IgD-negative memory B cell (primary cell): ENCODE results near the gene MCTP1. TPM values are rescaled to one million over a fixed set of nuclear protein-coding genes. Genes with fewer than 3 reads are reported as not detected.

Experiments used
- H3K27ac Mint-ChIP-seq, 3 donors: one replicate each; pipeline ENCODE4 v1.8.0; 2020 to 2022; ENCODE audit warnings: mild to moderate bottlenecking in 3 of 3, mixed read lengths in 3 of 3, moderate library complexity in 1 of 3
- H3K27me3 Mint-ChIP-seq: one replicate; pipeline ENCODE4 v1.8.0; 2021; ENCODE audit warnings: mixed read lengths
- H3K36me3 Mint-ChIP-seq: one replicate; pipeline ENCODE4 v1.8.0; 2020; ENCODE audit warnings: mild to moderate bottlenecking, mixed read lengths
- H3K4me1 Mint-ChIP-seq, 3 donors: one replicate each; pipeline ENCODE4 v1.8.0; 2020 to 2022; ENCODE audit warnings: mixed read lengths in 3 of 3, mild to moderate bottlenecking in 1 of 3
- H3K4me3 Mint-ChIP-seq, 4 donors: one replicate each; pipeline ENCODE4 v1.8.0; 2020 to 2022; ENCODE audit warnings: mild to moderate bottlenecking in 4 of 4, mixed read lengths in 4 of 4, moderate library complexity in 3 of 4
- H3K9me3 Mint-ChIP-seq, 3 donors: one replicate each; pipeline ENCODE4 v1.8.0; 2020 to 2021; ENCODE audit warnings: mixed read lengths in 3 of 3, mild to moderate bottlenecking in 1 of 3
- polyA plus RNA-seq: library from polyadenylated mRNA; unstranded; fragments of 300-500 nt; fragmentation: Illumina TruSeq; gene quantifications from one replicate; pipeline ENCODE4 v1.2.3, GENCODE V29; 2021

Gene MCTP1
- polyA plus RNA-seq, 1 donor from 2014 or later: 2.6 TPM

GRCh38 chr5:95100551-95100950 lies 184.3 kb downstream of the MCTP1 start:
- Mint-ChIP-seq H3K36me3 (peaks cover 3% of the 10 kb centered on the region), H3K27ac (no peak overlapping the region), H3K9me3 (no peaks in the 10 kb centered on the region), H3K27me3 (no peaks in the 10 kb centered on the region), H3K4me3 (no peak overlapping the region), H3K4me1 (no peaks in the 10 kb centered on the region)

- Mint-ChIP-seq H3K4me3 (no peak overlapping the region), H3K9me3 (no peaks in the 10 kb centered on the region), H3K4me1 (peaks cover 0 to under 1% (median 0%) of the 10 kb centered on the region in 3 donors), H3K36me3 (peaks cover 4% of the 10 kb centered on the region), H3K27me3 (no peaks in the 10 kb centered on the region), H3K27ac (no peak overlapping the region)
These were observed 186.9 kb downstream of the MCTP1 start for GRCh38 chr5:95098012-95098411.

GRCh38 chr5:95093211-95093610 lies 191.7 kb downstream of the MCTP1 start:
- Mint-ChIP-seq H3K27me3 (peaks cover 1% of the 10 kb centered on the region), H3K4me3 (no peak overlapping the region), H3K36me3 (peaks cover 4% of the 10 kb centered on the region), H3K27ac (no peak overlapping the region), H3K4me1 (peaks cover 0 to 2% (median under 1%) of the 10 kb centered on the region in 3 donors), H3K9me3 (peaks cover 0 to 3% (median 0%) of the 10 kb centered on the region in 3 donors)

GRCh38 chr5:95090774-95091173 lies 194.1 kb downstream of the MCTP1 start:
- no peak overlapping the region for H3K4me3 Mint-ChIP-seq
- peaks cover 1% of the 10 kb centered on the region for H3K36me3 Mint-ChIP-seq
- H3K27ac Mint-ChIP-seq: no peak overlapping the region
- H3K9me3 Mint-ChIP-seq: peaks cover 0 to 3% (median 0%) of the 10 kb centered on the region in 3 donors
- H3K4me1 Mint-ChIP-seq: peaks cover 0 to 9% (median 2%) of the 10 kb centered on the region in 3 donors
- H3K27me3 Mint-ChIP-seq: peaks cover 5% of the 10 kb centered on the region

- H3K27me3 Mint-ChIP-seq: peaks cover 5% of the 10 kb centered on the region
- H3K27ac Mint-ChIP-seq: peak overlapping the region in 1 of 3 donors; percentile 47
- H3K4me3 Mint-ChIP-seq: peak overlapping the region in 1 of 4 donors; percentile 67
- peaks cover 0 to 3% (median 0%) of the 10 kb centered on the region in 3 donors for H3K9me3 Mint-ChIP-seq
- no peaks in the 10 kb centered on the region for H3K36me3 Mint-ChIP-seq
- H3K4me1 Mint-ChIP-seq: peaks cover 0 to 9% (median 0%) of the 10 kb centered on the region in 3 donors
These were observed 197.0 kb downstream of the MCTP1 start for GRCh38 chr5:95087816-95088317.

GRCh38 chr5:95086927-95087815 lies 197.7 kb downstream of the MCTP1 start:
- Mint-ChIP-seq H3K27me3 (peaks cover 5% of the 10 kb centered on the region), H3K4me1 (peaks cover 0 to 10% (median 2%) of the 10 kb centered on the region in 3 donors), H3K27ac (peak overlapping the region in 1 of 3 donors; percentile 47), H3K4me3 (peak overlapping the region in 1 of 4 donors; percentile 67), H3K9me3 (peaks cover 0 to 3% (median 0%) of the 10 kb centered on the region in 3 donors), H3K36me3 (no peaks in the 10 kb centered on the region)

- Mint-ChIP-seq H3K4me1 (peaks cover 0 to 14% (median 6%) of the 10 kb centered on the region in 3 donors), H3K27ac (no peak overlapping the region), H3K4me3 (no peak overlapping the region), H3K36me3 (no peaks in the 10 kb centered on the region), H3K9me3 (no peaks in the 10 kb centered on the region), H3K27me3 (peaks cover 9% of the 10 kb centered on the region)
These were observed 200.1 kb downstream of the MCTP1 start for GRCh38 chr5:95084757-95085156.

GRCh38 chr5:95083606-95084005 lies 201.3 kb downstream of the MCTP1 start:
- H3K36me3 Mint-ChIP-seq: no peaks in the 10 kb centered on the region
- peaks cover 0 to 14% (median 6%) of the 10 kb centered on the region in 3 donors for H3K4me1 Mint-ChIP-seq
- H3K9me3 Mint-ChIP-seq: no peaks in the 10 kb centered on the region
- H3K27me3 Mint-ChIP-seq: peaks cover 9% of the 10 kb centered on the region
- H3K27ac Mint-ChIP-seq: no peak overlapping the region
- H3K4me3 Mint-ChIP-seq: no peak overlapping the region

GRCh38 chr5:95081982-95082381 lies 202.9 kb downstream of the MCTP1 start:
- Mint-ChIP-seq H3K4me3 (peak overlapping the region in 3 of 4 donors; percentile 2 to 61 (median 30)), H3K4me1 (peaks cover 0 to 7% (median 6%) of the 10 kb centered on the region in 3 donors), H3K9me3 (no peaks in the 10 kb centered on the region), H3K36me3 (no peaks in the 10 kb centered on the region), H3K27me3 (peaks cover 6% of the 10 kb centered on the region), H3K27ac (no peak overlapping the region)

- H3K4me3 Mint-ChIP-seq: peak overlapping the region in 3 of 4 donors; percentile 30 to 61 (median 32)
- H3K27me3 Mint-ChIP-seq: peaks cover 6% of the 10 kb centered on the region
- no peaks in the 10 kb centered on the region for H3K9me3 Mint-ChIP-seq
- H3K4me1 Mint-ChIP-seq: peaks cover 0 to 7% (median 6%) of the 10 kb centered on the region in 3 donors
- no peak overlapping the region for H3K27ac Mint-ChIP-seq
- no peaks in the 10 kb centered on the region for H3K36me3 Mint-ChIP-seq
These were observed 203.4 kb downstream of the MCTP1 start for GRCh38 chr5:95081500-95081960.

GRCh38 chr5:95080441-95080840 lies 204.5 kb downstream of the MCTP1 start:
- H3K27me3 Mint-ChIP-seq: peaks cover 6% of the 10 kb centered on the region
- H3K27ac Mint-ChIP-seq: no peak overlapping the region
- H3K36me3 Mint-ChIP-seq: no peaks in the 10 kb centered on the region
- H3K9me3 Mint-ChIP-seq: no peaks in the 10 kb centered on the region
- peaks cover 0 to 7% (median 6%) of the 10 kb centered on the region in 3 donors for H3K4me1 Mint-ChIP-seq
- H3K4me3 Mint-ChIP-seq: no peak overlapping the region

GRCh38 chr5:95080030-95080429 lies 204.9 kb downstream of the MCTP1 start:
- peaks cover 0 to 7% (median 6%) of the 10 kb centered on the region in 3 donors for H3K4me1 Mint-ChIP-seq
- no peak overlapping the region for H3K27ac Mint-ChIP-seq
- no peak overlapping the region for H3K4me3 Mint-ChIP-seq
- H3K9me3 Mint-ChIP-seq: no peaks in the 10 kb centered on the region
- no peaks in the 10 kb centered on the region for H3K36me3 Mint-ChIP-seq
- H3K27me3 Mint-ChIP-seq: peaks cover 6% of the 10 kb centered on the region

- Mint-ChIP-seq H3K9me3 (no peaks in the 10 kb centered on the region), H3K4me3 (no peak overlapping the region), H3K4me1 (peaks cover 0 to 8% (median 6%) of the 10 kb centered on the region in 3 donors), H3K36me3 (no peaks in the 10 kb centered on the region), H3K27me3 (peaks cover 6% of the 10 kb centered on the region), H3K27ac (no peak overlapping the region)
These were observed 206.0 kb downstream of the MCTP1 start for GRCh38 chr5:95078868-95079267.

GRCh38 chr5:95076395-95077185 lies 208.3 kb downstream of the MCTP1 start:
- no peak overlapping the region for H3K4me3 Mint-ChIP-seq
- no peak overlapping the region for H3K27ac Mint-ChIP-seq
- peaks cover 1% of the 10 kb centered on the region for H3K27me3 Mint-ChIP-seq
- no peaks in the 10 kb centered on the region for H3K36me3 Mint-ChIP-seq
- H3K9me3 Mint-ChIP-seq: no peaks in the 10 kb centered on the region
- peaks cover 0 to 2% (median 0%) of the 10 kb centered on the region in 3 donors for H3K4me1 Mint-ChIP-seq

- Mint-ChIP-seq H3K27ac (no peak overlapping the region), H3K9me3 (no peaks in the 10 kb centered on the region), H3K4me3 (no peak overlapping the region), H3K36me3 (no peaks in the 10 kb centered on the region), H3K27me3 (no peaks in the 10 kb centered on the region), H3K4me1 (peaks cover 0 to 2% (median 0%) of the 10 kb centered on the region in 3 donors)
These were observed 209.8 kb downstream of the MCTP1 start for GRCh38 chr5:95075111-95075510.
